ENCODE results near the gene PSMC3.

PSMC3 gene

GRCh38 chr11:47376525-47377371, 49.5 kb downstream of the PSMC3 start:
- DNase-seq (ENCODE audit: low read depth) = no peak

- DNase-seq (ENCODE audit: low read depth) = no peak
Measured at GRCh38 chr11:47376107-47376524, 50.1 kb downstream of the PSMC3 start.

GRCh38 chr11:47375546-47376085, 50.6 kb downstream of the PSMC3 start:
- no peak for DNase-seq (ENCODE audit: low read depth)

GRCh38 chr11:47375020-47375419, 51.2 kb downstream of the PSMC3 start:
- no peak for DNase-seq (ENCODE audit: low read depth)

- DNase-seq (ENCODE audit: low read depth) = no peak
Measured at GRCh38 chr11:47374720-47375019, 51.6 kb downstream of the PSMC3 start.

- peak; percentile 36 for DNase-seq (ENCODE audit: low read depth)
Measured at GRCh38 chr11:47373876-47374719, 52.1 kb downstream of the PSMC3 start.

- DNase-seq (ENCODE audit: low read depth) = no peak
Measured at GRCh38 chr11:47372422-47372821, 53.8 kb downstream of the PSMC3 start.

- DNase-seq (ENCODE audit: low read depth) = no peak
Measured at GRCh38 chr11:47369676-47370075, 56.6 kb downstream of the PSMC3 start.

Measured in stromal cell of bone marrow (primary cell).